Loucy (cell line): ENCODE results near the gene SKIC2.
"Not testable (repeated sequence)": the region's sequence is repeated elsewhere in the genome, so short reads cannot be mapped to it uniquely, and the experiment has no call there.

Source experiments
- H2AFZ ChIP-seq: fragments of 200-600 bp; sonication (generic); 2 replicates; pipeline ENCODE4 v1.6.0; 2016; ENCODE audit warnings: antibody characterized with exemption, mild to moderate bottlenecking, low read length, moderate library complexity
- H3F3A ChIP-seq: fragments of 200-600 bp; 2 replicates; pipeline ENCODE4 v1.6.0; 2016; ENCODE audit warnings: antibody characterized with exemption, low read depth, mild to moderate bottlenecking
- H3K27me3 ChIP-seq: fragments of 200-600 bp; sonication (generic); 2 replicates; pipeline ENCODE4 v1.6.1; 2014; ENCODE audit warnings: low read length, mild to moderate bottlenecking; ENCODE audit not compliant: insufficient read depth, poor library complexity, severe bottlenecking
- H3K36me3 ChIP-seq: fragments of 200-600 bp; sonication (generic); 2 replicates; pipeline ENCODE4 v1.6.1; 2016; ENCODE audit warnings: low read length; ENCODE audit not compliant: insufficient read depth
- H3K4me1 ChIP-seq: fragments of 200-600 bp; sonication (generic); 2 replicates; pipeline ENCODE4 v1.5.1; 2014; ENCODE audit warnings: low read length, mild to moderate bottlenecking; ENCODE audit not compliant: insufficient read depth, poor library complexity, severe bottlenecking
- H3K4me2 ChIP-seq: fragments of 200-600 bp; sonication (generic); 2 replicates; pipeline ENCODE4 v1.6.0; 2014; ENCODE audit warnings: antibody characterized with exemption, low read length, low read depth, mild to moderate bottlenecking; ENCODE audit not compliant: poor library complexity, severe bottlenecking
- H3K4me3 ChIP-seq: fragments of 200-600 bp; sonication (generic); 2 replicates; pipeline ENCODE4 v1.5.1; 2014; ENCODE audit warnings: low read length, mild to moderate bottlenecking, mixed read lengths; ENCODE audit not compliant: poor library complexity, severe bottlenecking
- H3K79me2 ChIP-seq: fragments of 200-600 bp; sonication (generic); 2 replicates; pipeline ENCODE4 v1.6.1; 2014; ENCODE audit warnings: low read length; ENCODE audit not compliant: insufficient read depth
- H3K9ac ChIP-seq: fragments of 200-600 bp; sonication (generic); 2 replicates; pipeline ENCODE4 v1.6.0; 2014; ENCODE audit warnings: mild to moderate bottlenecking, low read depth, low read length, moderate library complexity; ENCODE audit not compliant: poor library complexity, severe bottlenecking
- H3K9me2 ChIP-seq: fragments of 200-600 bp; sonication (generic); replicated peaks from 2 replicates; pipeline ENCODE4 v1.6.1; 2016; ENCODE audit warnings: low read depth, low read length, mixed read lengths
- H3K9me3 ChIP-seq: fragments of 200-600 bp; sonication (generic); 2 replicates; pipeline ENCODE4 v1.6.1; 2014; ENCODE audit warnings: mild to moderate bottlenecking, antibody characterized with exemption, low read length, low read depth; ENCODE audit not compliant: insufficient read depth
- H4K20me1 ChIP-seq: fragments of 200-600 bp; sonication (generic); 2 replicates; pipeline ENCODE4 v1.6.0; 2014; ENCODE audit warnings: antibody characterized with exemption, low read length, mild to moderate bottlenecking; ENCODE audit not compliant: insufficient read depth, poor library complexity, severe bottlenecking

SKIC2 gene

DNA sequence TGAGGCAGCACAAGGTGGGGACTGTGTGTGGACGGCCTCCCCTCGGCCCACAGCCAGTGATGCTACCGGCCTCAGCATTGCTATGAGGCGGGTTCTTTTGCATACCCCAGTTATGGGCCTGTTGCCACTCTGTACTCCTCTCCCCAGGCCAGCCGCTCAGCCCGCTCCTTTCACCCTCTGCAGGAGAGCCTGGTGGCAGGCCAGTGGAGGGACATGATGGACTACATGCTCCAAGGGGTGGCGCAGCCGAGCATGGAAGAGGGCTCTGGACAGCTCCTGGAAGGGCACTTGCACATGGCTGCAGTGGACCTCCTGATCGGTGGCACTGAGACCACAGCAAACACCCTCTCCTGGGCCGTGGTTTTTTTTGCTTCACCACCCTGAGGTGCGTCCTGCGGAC lies 48.1 kb downstream of the SKIC2 start:
- H3K4me1 ChIP-seq, H3K4me2 ChIP-seq, H3K36me3 ChIP-seq, H4K20me1 ChIP-seq, H3K9me3 ChIP-seq, H3K9me2 ChIP-seq, H3K79me2 ChIP-seq, H3F3A ChIP-seq, H3K9ac ChIP-seq, H3K4me3 ChIP-seq, H3K27me3 ChIP-seq, H2AFZ ChIP-seq: not testable (repeated sequence)

DNA sequence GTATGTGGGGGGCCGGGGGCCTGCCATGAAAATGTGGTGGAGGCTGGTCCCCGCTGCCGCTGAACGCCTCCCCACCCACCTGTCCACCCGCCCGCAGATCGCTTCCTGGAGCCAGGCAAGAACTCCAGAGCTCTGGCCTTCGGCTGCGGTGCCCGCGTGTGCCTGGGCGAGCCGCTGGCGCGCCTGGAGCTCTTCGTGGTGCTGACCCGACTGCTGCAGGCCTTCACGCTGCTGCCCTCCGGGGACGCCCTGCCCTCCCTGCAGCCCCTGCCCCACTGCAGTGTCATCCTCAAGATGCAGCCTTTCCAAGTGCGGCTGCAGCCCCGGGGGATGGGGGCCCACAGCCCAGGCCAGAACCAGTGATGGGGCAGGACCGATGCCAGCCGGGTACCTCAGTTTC lies 49.1 kb downstream of the SKIC2 start:
- not testable (repeated sequence) for H3K79me2 ChIP-seq, H3K9me2 ChIP-seq, H3K4me2 ChIP-seq, H3K4me3 ChIP-seq, H3K36me3 ChIP-seq, H2AFZ ChIP-seq, H3K9ac ChIP-seq, H4K20me1 ChIP-seq, H3K9me3 ChIP-seq, H3K27me3 ChIP-seq, H3F3A ChIP-seq, H3K4me1 ChIP-seq

DNA sequence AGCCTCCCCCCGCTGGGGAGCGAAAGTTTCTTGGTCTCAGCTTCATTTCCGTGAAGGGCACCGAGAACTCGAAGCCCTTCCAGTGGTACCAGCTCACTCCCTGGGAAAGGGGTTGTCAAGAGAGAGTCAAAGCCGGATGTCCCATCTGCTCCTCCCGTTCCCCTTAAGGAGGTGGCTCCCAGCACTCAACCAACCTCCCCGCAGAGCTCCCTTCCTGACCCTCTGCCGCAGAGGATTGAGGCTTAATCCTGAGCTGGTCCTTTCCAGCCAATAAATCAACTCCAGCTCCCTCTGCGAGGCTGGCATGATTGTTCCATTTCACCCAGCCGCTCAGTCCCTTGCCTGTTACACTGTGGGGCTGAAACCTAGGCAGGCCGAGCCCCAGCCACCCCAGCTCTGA lies 49.6 kb downstream of the SKIC2 start:
- H3K79me2 ChIP-seq, H3K4me1 ChIP-seq, H4K20me1 ChIP-seq, H3K27me3 ChIP-seq, H2AFZ ChIP-seq, H3K9me2 ChIP-seq, H3K9me3 ChIP-seq, H3K4me3 ChIP-seq, H3K9ac ChIP-seq, H3F3A ChIP-seq, H3K36me3 ChIP-seq, H3K4me2 ChIP-seq: not testable (repeated sequence)

- H3K9ac ChIP-seq, H3K4me3 ChIP-seq, H3K27me3 ChIP-seq, H3K9me2 ChIP-seq, H3K9me3 ChIP-seq, H3K4me2 ChIP-seq, H2AFZ ChIP-seq, H4K20me1 ChIP-seq, H3K79me2 ChIP-seq, H3K4me1 ChIP-seq, H3F3A ChIP-seq, H3K36me3 ChIP-seq: not testable (repeated sequence)
Observed at GRCh38 chr6:32009537-32009936, 50.6 kb downstream of the SKIC2 start.

DNA sequence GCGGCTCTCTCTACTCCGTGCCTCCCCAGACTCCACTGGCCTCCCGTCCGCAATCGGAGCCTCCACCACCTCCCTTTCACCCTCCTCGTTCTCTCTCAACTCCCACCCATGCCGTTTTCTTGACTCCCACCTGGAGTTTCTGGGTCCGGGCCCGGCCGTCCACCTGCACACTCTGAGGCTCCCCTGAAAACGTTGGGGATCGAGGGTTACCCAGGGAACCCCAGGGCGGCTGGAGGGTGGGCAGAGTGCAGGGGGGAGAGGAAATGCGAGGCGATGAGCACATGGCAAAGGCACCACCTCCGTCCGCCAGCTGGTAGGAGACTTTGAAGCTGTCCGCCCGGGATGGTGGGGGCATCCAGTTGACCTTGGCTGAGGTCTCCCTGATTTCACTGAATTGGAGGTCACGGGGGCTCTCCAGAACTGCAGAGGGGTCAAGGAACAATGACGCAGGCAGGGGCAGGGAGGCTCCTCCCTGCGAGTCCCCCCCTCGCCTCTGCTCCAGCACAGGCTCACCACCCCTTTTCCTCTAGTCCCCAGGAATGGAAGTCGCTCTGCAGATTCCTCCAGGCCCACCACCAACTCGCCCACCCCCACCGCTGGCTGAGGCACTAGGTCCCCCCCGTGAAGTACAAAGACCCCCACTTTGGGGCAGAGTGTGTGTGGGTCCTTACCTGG lies 52.0 kb downstream of the SKIC2 start:
- not testable (repeated sequence) for H3K79me2 ChIP-seq, H3F3A ChIP-seq, H3K4me1 ChIP-seq, H3K9ac ChIP-seq, H3K36me3 ChIP-seq, H3K4me3 ChIP-seq, H3K4me2 ChIP-seq, H2AFZ ChIP-seq, H3K9me3 ChIP-seq, H4K20me1 ChIP-seq, H3K9me2 ChIP-seq, H3K27me3 ChIP-seq

DNA sequence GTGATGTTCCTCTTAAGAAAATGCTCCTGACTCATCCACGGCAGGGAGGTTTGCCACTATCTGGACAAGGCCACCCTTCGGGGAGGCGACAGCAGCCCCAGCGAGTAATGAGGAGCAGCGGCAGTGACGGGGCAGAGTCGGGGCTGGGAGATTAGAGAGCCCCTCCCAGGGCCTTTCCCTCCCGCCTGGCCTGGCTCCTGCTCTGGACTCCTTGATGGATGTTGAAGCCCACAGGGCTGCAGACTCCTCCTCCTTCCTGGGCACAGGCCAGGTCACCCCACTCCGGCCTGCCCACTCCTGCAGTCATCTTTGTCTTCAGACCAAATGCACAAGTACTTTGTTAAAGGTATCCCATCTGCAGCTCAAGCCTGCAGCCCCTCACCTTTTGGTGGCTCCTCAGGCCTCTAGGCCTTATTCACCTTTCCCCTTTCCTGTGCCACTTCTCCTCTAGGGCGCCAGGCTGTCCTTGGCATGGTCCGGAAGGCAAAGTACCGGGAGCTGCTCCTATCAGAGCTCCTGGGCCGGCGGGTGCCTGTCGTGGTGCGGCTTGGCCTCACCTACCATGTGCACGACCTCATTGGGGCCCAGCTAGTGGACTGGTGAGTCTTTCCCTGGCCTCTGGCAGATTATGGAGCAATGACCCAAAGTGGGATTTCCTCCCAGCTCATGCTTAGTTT lies 54.1 kb downstream of the SKIC2 start:
- H3K9ac ChIP-seq, H3K4me2 ChIP-seq, H3K36me3 ChIP-seq: not testable (repeated sequence)

DNA sequence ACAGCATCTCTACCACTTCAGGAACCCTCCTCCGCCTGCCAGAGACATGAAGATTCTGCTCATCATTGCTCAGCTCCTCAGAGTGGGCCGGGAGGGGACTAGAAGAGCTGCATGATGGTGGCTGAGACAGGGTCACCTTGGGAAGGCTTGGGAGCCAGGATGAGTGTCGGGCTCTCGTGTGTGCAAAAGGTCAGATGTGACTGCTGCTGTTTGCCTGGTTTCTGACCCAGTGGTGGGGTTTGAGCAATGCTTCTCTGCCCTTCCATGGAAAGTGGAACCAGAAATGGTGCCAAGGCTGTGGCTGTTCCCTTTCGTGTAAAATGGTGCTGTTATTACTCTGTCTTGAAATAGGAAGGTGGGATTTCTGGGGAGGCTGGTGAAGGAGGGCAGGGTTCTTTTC lies 54.8 kb downstream of the SKIC2 start:
- H3K9ac ChIP-seq, H3K9me2 ChIP-seq, H3K4me1 ChIP-seq, H3K4me2 ChIP-seq, H3K79me2 ChIP-seq, H3K9me3 ChIP-seq, H2AFZ ChIP-seq, H3K4me3 ChIP-seq, H4K20me1 ChIP-seq, H3F3A ChIP-seq, H3K36me3 ChIP-seq, H3K27me3 ChIP-seq: not testable (repeated sequence)

More for the DNA sequence above, 54.1 kb downstream of the SKIC2 start:
- not testable (repeated sequence) for H2AFZ ChIP-seq, H3K9me2 ChIP-seq, H3K4me3 ChIP-seq, H3K79me2 ChIP-seq, H3F3A ChIP-seq, H3K9me3 ChIP-seq, H3K27me3 ChIP-seq, H3K4me1 ChIP-seq, H4K20me1 ChIP-seq
